Stimulated activated CD4-positive, alpha-beta T cell treated with anti-CD3 and anti-CD28 coated beads, Interleukin-1b, Interleukin-23, amount 100 ng/mL, for 4 hours (primary cell): Measurements from ENCODE around the gene HSD17B7.

ENCODE experiments used
- DNase-seq, 2 donors: peaks; one replicate each; pipeline ENCODE4 v3.0.0-alpha.2; 2020; ENCODE audit warnings: low read depth in 2 of 2

Gene HSD17B7

GRCh38 chr1:162856260-162856659 is 65.8 kb downstream of the HSD17B7 start:
- no peak for DNase-seq

GRCh38 chr1:162857850-162858249 is 67.3 kb downstream of the HSD17B7 start:
- no peak for DNase-seq

GRCh38 chr1:162859191-162859590 is 68.7 kb downstream of the HSD17B7 start:
- no peak for DNase-seq

- DNase-seq: no peak
These were observed 70.6 kb downstream of the HSD17B7 start, which contains the start of gene CCDC190 for GRCh38 chr1:162861101-162861500. Gene CCDC190 (minus strand): TSS chr1:162861175. CDS start chr1:162859646, 1,529 bp downstream.

GRCh38 chr1:162861625-162862024 is 71.1 kb downstream of the HSD17B7 start:
- DNase-seq: no peak
